Naive B cell (primary cell): ENCODE results near the gene FOXJ1. TPM values are rescaled to one million over a fixed set of nuclear protein-coding genes. Genes with fewer than 3 reads are reported as not detected.

ENCODE experiments used
- ATAC-seq, 2 donors: fragments of 150-1000 bp; cut with Tn5 transposase; 2 replicates each; pipeline ENCODE4 v1.10.0; 2021; ENCODE audit warnings: low read depth in 2 of 2, mild to moderate bottlenecking in 2 of 2, moderate library complexity in 2 of 2
- DNase-seq: peaks from one replicate; pipeline ENCODE4 v3.0.0; 2022
- H3K27ac Mint-ChIP-seq, 6 donors: one replicate each; pipeline ENCODE4 v1.8.0; 2020 to 2022; ENCODE audit warnings: mild to moderate bottlenecking in 6 of 6, mixed read lengths in 6 of 6, moderate library complexity in 5 of 6, inconsistent platforms in 2 of 6
- H3K27me3 Mint-ChIP-seq, 3 donors: one replicate each; pipeline ENCODE4 v1.8.0; 2021 to 2022; ENCODE audit warnings: mixed read lengths in 3 of 3, mild to moderate bottlenecking in 1 of 3
- H3K36me3 Mint-ChIP-seq, 2 donors: one replicate each; pipeline ENCODE4 v1.8.0; 2020 to 2022; ENCODE audit warnings: mixed read lengths in 2 of 2, inconsistent platforms in 1 of 2, mild to moderate bottlenecking in 1 of 2
- H3K4me1 Mint-ChIP-seq, 3 donors: one replicate each; pipeline ENCODE4 v1.8.0; 2020 to 2022; ENCODE audit warnings: mixed read lengths in 3 of 3, inconsistent platforms in 1 of 3, mild to moderate bottlenecking in 1 of 3, moderate library complexity in 1 of 3
- H3K4me3 Mint-ChIP-seq, 8 donors: one replicate each; pipeline ENCODE4 v1.8.0; 2020 to 2022; ENCODE audit warnings: mild to moderate bottlenecking in 8 of 8, mixed read lengths in 8 of 8, moderate library complexity in 8 of 8, inconsistent platforms in 2 of 8
- H3K9me3 Mint-ChIP-seq, 7 donors: one replicate each; pipeline ENCODE4 v1.8.0; 2020 to 2022; ENCODE audit warnings: mixed read lengths in 7 of 7, mild to moderate bottlenecking in 5 of 7, inconsistent platforms in 2 of 7, moderate library complexity in 1 of 7
- polyA plus RNA-seq, 6 donors: library from polyadenylated mRNA; unstranded; fragments of 300-500 nt; fragmentation: Illumina TruSeq; gene quantifications; one replicate each; pipeline ENCODE4 v1.2.3, GENCODE V29; 2021; ENCODE audit warnings: low read depth in 6 of 6

The FOXJ1 gene
- polyA plus RNA-seq, 6 donors from 2014 or later = not detected

DNA sequence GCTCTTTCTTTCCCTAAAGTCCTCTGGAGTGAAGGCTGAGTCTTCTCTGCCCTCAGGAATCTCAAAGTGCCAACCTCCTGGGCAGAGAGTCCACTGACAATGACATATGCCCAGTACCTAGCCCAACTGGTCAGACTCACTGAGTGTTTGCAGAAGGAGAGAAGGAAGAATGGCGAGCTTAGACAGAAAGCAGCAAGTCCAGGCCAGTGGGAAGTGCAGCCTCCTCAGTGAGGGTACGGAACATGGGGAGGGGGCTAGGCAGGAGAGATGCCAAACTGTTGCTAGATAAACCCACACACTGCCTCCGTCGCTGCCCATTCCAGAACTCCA, 38.1 kb downstream of the FOXJ1 start:
- peak overlapping the region; percentile 87 to 99 (median 96) for H3K4me3 Mint-ChIP-seq
- ATAC-seq = no peak
- DNase-seq = no peak
- peaks cover 12 to 37% (median 28%) of the 10 kb centered on the region in 3 donors for H3K4me1 Mint-ChIP-seq
- no peaks in the 10 kb centered on the region for H3K27me3 Mint-ChIP-seq
- peaks cover 7 to 13% of the 10 kb centered on the region in 2 donors for H3K36me3 Mint-ChIP-seq
- H3K27ac Mint-ChIP-seq = peak overlapping the region; percentile 93 to 99 (median 96)
- no peaks in the 10 kb centered on the region for H3K9me3 Mint-ChIP-seq

DNA sequence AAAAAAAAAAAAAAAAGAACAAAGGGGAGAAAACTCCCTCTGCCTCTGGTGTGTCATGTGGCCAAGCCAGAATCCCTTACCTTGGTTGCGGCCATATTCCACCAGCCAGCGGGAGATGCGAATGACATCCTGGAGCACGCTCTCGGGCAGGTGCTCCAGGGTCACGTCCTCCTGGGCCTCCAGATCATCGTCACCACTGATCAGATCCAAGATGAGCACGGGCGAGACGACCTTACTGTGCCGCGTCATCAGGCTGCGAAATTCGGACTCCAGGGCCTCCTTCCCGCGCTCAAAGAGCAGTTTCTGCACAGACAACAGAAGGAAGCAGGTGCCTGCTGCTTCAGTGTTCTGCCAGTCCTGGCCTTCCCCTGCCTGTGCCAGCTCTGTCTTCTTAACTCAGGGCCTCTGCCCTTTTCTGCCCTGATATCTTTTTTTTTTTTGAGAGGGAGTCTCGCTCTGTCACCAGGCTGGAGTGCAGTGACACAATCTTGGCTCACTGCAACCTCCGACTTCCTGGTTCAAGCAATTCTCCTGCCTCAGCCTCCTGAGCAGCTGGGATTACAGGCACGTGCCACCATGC, 43.2 kb downstream of the FOXJ1 start:
- no peak overlapping the region for H3K4me3 Mint-ChIP-seq
- peak overlapping the region in 2 of 6 donors; percentile 36 to 69 for H3K27ac Mint-ChIP-seq
- H3K4me1 Mint-ChIP-seq = peaks cover 8 to 20% (median 14%) of the 10 kb centered on the region in 3 donors
- no peaks in the 10 kb centered on the region for H3K9me3 Mint-ChIP-seq
- peaks cover 18 to 20% of the 10 kb centered on the region in 2 donors for H3K36me3 Mint-ChIP-seq
- ATAC-seq (no peak), DNase-seq (no peak)
- H3K27me3 Mint-ChIP-seq = no peaks in the 10 kb centered on the region

DNA sequence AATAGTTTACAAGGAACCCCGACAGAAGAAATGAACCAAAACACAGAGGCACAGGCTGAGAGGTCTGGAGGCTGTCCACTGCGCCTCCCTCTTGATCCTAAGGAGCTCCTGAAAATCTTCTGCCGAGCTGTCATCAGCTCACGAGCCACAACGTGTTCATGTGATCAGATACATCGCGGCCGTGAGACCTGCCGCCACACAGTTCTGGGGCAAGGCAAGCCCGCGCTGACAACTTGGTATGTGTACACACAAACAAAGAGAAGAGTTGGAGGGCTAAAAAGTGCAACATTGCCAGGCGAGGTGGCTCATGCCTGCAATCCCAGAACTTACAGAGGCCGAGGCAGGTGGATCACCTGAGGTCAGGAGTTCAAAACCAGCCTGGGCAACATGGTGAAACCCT, 45.1 kb downstream of the FOXJ1 start:
- Mint-ChIP-seq H3K36me3 (peaks cover 10 to 25% of the 10 kb centered on the region in 2 donors), H3K9me3 (no peaks in the 10 kb centered on the region), H3K27me3 (no peaks in the 10 kb centered on the region), H3K27ac (peak overlapping the region in 1 of 6 donors; percentile 80), H3K4me1 (peaks cover 6 to 9% (median 7%) of the 10 kb centered on the region in 3 donors), H3K4me3 (no peak overlapping the region)
- ATAC-seq (no peak), DNase-seq (no peak)

DNA sequence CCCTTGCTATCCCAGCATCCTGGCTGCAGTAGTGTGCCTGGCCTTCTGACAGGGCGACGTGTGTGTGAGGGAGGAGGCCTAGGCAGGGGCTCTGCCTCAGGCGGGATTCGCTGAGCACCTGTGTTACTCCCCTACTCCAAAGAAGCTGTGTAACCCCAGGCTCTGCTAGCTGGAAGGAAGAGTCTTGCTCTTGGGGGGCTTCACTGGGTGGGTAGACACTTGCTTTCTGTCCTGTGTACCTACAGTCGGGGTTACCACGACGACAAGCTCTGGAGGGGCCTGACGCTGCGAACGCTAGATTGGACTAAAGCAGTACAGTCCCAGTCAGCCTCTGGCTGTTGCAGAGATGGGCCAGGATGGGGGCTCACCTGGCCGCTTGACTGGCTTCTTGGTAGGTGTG, 47.0 kb downstream of the FOXJ1 start:
- ATAC-seq (no peak), DNase-seq (no peak)
- Mint-ChIP-seq H3K27me3 (no peaks in the 10 kb centered on the region), H3K36me3 (peaks cover 5 to 28% of the 10 kb centered on the region in 2 donors), H3K4me1 (peaks cover 0 to 9% (median 4%) of the 10 kb centered on the region in 3 donors), H3K4me3 (no peak overlapping the region), H3K27ac (no peak overlapping the region), H3K9me3 (no peaks in the 10 kb centered on the region)

DNA sequence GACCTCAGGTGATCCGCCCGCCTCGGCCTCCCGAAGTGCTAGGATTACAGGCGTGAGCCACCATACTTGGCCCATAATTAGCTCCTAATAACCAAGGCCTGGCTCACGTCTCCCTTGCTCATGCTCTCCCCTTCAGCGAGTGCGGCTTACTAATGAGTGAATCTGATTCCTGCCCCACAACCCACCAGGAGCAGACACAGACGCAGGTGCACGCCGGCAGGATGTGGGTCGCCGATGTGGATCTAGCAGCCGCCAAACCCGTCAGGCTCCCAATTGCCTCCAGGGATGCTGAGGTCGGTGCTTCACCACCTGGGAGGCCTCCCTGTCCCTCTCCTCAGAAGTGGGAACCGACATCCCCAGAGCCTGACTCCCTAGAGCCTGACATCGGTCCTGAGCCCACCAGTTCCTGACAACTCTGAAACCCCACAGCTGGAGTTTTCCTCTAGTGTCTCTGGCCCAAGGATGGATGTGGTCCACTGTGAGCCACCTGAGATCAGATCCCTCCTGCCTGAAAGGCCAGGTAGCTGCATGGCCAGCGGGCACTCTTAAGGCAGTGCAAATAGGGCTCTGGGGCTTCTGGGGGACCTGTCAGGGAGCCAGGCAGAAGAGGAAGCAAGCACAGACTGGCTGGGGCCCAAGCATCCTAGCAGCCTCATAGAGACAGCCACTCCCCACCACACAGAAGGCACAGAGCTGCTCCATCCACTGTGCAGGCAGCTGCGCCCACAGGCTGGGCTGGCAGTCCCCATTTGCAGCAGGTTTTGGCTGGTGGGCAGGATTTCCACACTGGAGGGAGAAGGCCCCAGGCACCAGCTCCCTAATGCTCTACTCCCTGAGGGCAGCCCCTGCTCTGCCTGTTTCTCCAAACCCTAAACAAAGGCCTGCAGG, 48.3 kb downstream of the FOXJ1 start:
- DNase-seq (no peak), ATAC-seq (no peak)
- Mint-ChIP-seq H3K36me3 (peaks cover 5 to 28% of the 10 kb centered on the region in 2 donors), H3K27me3 (no peaks in the 10 kb centered on the region), H3K4me3 (no peak overlapping the region), H3K9me3 (no peaks in the 10 kb centered on the region), H3K4me1 (peaks cover 0 to 9% (median 4%) of the 10 kb centered on the region in 3 donors), H3K27ac (peak overlapping the region in 1 of 6 donors; percentile 15)

DNA sequence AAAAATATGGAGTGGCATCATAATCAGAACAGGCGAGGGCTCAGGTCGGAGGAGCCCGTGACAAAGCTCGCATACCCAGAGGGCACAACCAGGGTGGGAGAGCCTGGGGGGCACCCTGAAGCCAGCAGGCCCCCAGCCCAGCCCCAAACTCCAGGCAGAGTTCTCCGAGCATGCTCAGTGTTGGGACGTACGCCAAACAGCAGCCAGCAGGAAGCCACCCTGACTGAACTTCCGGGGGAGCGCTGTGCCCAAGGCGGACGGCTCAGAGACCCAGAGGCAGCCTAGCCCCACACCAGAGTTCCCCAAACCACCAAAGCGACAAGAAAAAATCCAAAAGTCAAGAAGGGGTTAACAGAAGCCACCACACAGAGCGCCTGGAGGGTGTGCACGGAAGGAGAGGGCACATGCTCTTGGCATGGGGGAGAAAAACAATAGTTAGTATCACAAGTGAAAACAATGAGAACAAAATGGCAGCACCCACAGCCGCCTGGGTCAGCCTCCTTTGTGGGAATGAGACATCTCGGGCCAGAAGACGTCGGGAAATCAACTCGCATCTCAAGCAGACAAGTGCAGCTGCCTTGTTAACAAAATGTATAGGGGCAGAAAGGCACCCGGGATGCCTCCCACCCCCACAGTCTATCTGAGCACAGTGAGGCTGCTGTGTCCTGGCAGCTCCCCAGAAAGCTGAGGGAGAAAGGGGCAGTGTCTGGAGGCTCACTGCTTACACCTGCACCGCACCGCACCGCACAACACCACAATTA, 49.3 kb downstream of the FOXJ1 start:
- Mint-ChIP-seq H3K4me3 (no peak overlapping the region), H3K9me3 (no peaks in the 10 kb centered on the region), H3K4me1 (peaks cover 0 to 9% (median 4%) of the 10 kb centered on the region in 3 donors), H3K36me3 (peaks cover 5 to 29% of the 10 kb centered on the region in 2 donors), H3K27ac (peak overlapping the region in 2 of 6 donors; percentile 51 to 75), H3K27me3 (no peaks in the 10 kb centered on the region)
- DNase-seq (no peak), ATAC-seq (no peak)

DNA sequence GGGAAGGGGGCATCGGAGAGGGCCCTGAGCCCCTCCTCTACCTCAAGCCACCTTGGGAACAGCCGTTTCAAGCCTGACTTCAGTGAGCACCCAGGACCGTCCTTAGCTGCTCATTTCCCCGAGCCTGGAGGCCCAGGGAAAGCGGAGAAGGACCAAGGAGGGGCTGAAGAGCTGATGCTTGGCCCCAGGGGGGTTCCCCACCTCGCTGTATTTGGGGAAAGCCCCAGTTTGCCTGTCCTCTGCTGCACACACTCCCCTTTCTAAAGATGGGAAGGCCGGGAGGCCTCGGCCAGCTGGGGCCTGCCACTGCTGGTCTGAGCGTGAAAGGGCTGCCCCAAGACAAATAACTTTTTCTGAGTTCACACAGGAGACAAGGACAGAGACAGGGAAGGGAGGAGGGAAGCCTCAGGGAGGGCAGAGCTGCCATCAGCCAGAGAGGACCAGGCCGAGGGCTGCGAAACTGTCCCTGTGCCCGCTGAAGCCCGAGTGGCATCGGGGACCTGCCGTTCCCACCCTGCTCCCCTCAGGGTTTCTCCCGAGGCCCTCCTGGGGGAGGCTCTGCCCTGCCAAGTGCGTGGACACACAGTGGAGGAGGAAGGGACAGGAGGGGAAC, 50.4 kb downstream of the FOXJ1 start:
- Mint-ChIP-seq H3K4me3 (no peak overlapping the region), H3K4me1 (peaks cover 0 to 6% (median 4%) of the 10 kb centered on the region in 3 donors), H3K36me3 (peaks cover 1 to 28% of the 10 kb centered on the region in 2 donors), H3K9me3 (no peaks in the 10 kb centered on the region), H3K27ac (peak overlapping the region in 1 of 6 donors; percentile 41), H3K27me3 (no peaks in the 10 kb centered on the region)
- ATAC-seq = no peak
- no peak for DNase-seq

DNA sequence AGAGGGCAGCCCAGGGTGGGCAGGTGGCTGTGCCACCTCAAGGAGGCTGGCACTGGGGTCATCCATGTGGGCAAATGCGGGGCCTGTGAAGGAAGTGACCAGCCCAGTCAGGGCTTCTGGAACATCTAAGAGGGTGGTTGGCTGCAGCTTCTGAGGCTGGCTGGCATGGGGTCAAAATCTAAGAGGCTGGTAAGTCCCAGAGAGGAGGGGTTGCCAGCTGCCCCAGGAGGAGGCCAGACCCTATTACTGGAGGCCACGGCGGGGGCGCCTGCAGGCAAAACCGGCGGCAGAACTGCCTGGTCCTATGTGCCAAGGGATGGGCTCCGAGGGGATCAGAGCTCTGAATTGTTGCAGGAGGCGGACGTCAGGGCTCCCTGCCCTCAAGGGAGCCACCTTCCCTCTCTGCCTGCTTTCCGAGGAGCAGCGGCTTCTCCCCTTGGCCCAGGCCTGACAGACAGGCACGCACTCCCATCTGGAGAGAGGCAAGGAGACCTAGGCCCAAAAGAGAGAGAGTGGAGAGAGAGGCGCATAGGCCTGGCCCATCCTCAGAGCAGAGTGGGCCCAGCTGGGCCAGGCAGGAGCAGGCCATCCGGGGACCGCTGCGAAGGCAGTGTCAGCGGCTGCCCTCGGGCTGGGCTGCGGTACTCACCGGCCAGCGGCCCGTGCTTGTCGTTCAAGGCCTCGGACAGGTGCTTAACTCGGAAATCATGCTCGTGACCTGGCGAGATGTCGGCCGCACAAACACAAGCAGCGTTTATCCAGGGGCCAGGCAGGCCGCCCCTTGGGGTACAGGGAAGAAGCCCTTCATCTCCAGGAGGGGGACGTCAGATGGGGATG, 51.1 kb downstream of the FOXJ1 start:
- no peak overlapping the region for H3K4me3 Mint-ChIP-seq
- H3K27ac Mint-ChIP-seq = no peak overlapping the region
- H3K4me1 Mint-ChIP-seq = peaks cover 0 to 6% (median 4%) of the 10 kb centered on the region in 3 donors
- peaks cover 0 to 29% of the 10 kb centered on the region in 2 donors for H3K36me3 Mint-ChIP-seq
- ATAC-seq = no peak
- DNase-seq = no peak
- H3K9me3 Mint-ChIP-seq = no peaks in the 10 kb centered on the region
- no peaks in the 10 kb centered on the region for H3K27me3 Mint-ChIP-seq

DNA sequence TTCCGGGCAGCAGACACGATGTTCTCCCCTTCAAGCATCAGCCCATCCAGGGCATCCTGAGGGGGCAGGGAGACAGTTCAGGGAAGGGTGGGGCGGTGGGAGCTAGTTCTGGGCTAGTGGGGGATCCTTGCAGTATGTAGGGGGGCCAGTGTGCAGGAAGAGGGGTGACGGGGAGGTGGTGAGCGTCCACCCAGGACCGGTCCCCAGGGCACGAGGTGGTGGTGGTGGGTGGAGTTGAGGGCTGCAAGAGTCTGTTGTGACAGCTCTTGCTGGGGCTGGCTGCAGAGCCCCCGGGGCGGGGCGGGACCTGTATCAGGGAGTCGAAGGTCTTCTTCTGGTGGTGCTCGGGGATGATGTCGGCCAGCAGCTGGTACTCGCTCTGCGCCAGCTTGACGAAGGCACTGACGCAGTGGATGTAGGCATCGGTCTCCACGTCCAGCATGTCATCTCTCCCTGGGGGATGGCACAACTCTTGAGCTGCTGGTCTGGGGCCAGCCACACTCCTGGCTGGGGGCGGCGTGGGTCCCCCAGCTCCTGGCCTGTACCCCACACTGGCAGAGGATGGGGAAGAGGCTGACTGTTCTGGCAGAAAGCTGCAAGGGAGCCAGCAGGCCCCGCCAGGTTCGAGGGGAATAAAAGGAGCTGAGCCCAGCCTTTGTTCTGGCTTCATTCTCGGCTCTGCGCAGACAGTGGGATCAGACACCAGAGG, 52.0 kb downstream of the FOXJ1 start:
- no peaks in the 10 kb centered on the region for H3K27me3 Mint-ChIP-seq
- H3K4me1 Mint-ChIP-seq = peaks cover 0 to 6% (median 4%) of the 10 kb centered on the region in 3 donors
- ATAC-seq (no peak), DNase-seq (no peak)
- peaks cover 0 to 33% of the 10 kb centered on the region in 2 donors for H3K36me3 Mint-ChIP-seq
- H3K27ac Mint-ChIP-seq = peak overlapping the region in 2 of 6 donors; percentile 18 to 76
- H3K4me3 Mint-ChIP-seq = peak overlapping the region in 1 of 8 donors; percentile 70
- no peaks in the 10 kb centered on the region for H3K9me3 Mint-ChIP-seq

DNA sequence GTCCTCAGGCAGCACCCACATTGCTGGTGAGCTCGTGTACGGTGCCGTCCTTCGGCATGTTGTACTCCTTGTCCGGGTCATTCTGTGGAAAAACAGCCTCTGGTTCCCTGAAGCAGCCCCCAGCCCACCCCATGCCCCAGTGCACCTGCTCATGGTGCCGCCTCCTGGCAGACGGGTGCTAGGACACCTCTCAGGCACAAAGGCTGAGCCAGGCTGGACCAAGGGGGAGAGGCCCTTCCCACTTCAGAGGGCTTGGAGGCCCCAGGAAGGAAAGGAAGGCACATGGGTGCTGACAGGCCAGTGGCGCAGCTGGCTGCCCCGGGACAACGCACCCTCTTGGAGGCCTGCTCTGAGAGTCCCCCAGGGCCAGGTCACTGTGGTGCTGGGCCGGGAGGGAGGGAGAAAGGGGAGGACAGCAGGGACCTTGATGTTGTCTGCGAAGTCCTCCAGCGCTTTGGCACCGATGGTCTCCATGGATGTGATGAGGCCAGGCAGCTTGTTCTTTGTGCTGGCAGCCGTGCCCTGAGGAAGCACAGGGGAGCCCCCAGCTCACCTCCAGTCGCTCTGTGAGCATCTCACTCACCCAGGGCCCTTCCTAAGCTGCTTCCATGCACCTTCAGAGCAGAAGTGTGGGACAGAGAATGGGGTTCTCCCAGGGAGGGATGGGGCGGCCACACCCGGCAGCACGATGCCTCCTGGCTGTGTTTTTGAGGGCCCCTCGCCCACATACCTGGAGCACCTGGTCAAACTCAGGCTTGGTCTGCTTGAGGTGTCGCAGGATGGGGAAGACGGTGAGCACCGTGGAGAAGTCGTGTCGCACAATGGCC, 52.8 kb downstream of the FOXJ1 start:
- Mint-ChIP-seq H3K4me3 (no peak overlapping the region), H3K27ac (no peak overlapping the region), H3K4me1 (peaks cover 0 to 4% (median 3%) of the 10 kb centered on the region in 3 donors), H3K36me3 (peaks cover 0 to 28% of the 10 kb centered on the region in 2 donors), H3K27me3 (no peaks in the 10 kb centered on the region), H3K9me3 (no peaks in the 10 kb centered on the region)
- ATAC-seq (no peak), DNase-seq (no peak)

DNA sequence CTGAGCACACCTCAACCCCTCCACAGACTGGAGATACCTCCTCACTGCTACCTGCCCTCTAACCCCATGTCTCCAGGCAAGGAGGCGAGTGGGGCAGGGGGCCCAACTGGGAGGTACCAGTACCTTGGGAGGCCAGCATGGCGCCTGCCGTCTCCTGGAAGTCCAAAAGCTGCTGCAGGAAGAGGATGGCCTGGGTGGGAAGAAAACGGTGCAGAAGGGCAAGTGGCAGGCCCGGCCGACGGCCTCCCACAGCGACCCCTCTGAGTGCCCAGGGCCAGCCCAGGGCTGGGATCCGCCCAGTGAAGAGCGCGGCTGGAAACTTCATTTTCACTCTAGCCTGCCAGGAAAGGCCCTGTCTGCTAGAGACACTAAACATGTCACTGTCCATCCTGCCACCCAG, 53.5 kb downstream of the FOXJ1 start:
- H3K4me1 Mint-ChIP-seq = peaks cover 0 to 4% (median 3%) of the 10 kb centered on the region in 3 donors
- no peak for ATAC-seq
- peaks cover 0 to 28% of the 10 kb centered on the region in 2 donors for H3K36me3 Mint-ChIP-seq
- H3K27ac Mint-ChIP-seq = no peak overlapping the region
- no peak for DNase-seq
- H3K4me3 Mint-ChIP-seq = no peak overlapping the region
- no peaks in the 10 kb centered on the region for H3K27me3 Mint-ChIP-seq
- no peaks in the 10 kb centered on the region for H3K9me3 Mint-ChIP-seq
